ENCODE measurements around the gene C17orf75.

Gene C17orf75

GRCh38 chr17:32302037-32302436 is 39.9 kb downstream of the C17orf75 start:
- no peak overlapping the region for H3K4me3 ChIP-seq (ENCODE audit: low read length)
- TF ChIP-seq CTCF (conservative IDR thresholded peaks at IDR 0.05; ENCODE audit: low read depth, low read length), result no peak
- DNase-seq (ENCODE audit: low read depth), result no peak

DNA sequence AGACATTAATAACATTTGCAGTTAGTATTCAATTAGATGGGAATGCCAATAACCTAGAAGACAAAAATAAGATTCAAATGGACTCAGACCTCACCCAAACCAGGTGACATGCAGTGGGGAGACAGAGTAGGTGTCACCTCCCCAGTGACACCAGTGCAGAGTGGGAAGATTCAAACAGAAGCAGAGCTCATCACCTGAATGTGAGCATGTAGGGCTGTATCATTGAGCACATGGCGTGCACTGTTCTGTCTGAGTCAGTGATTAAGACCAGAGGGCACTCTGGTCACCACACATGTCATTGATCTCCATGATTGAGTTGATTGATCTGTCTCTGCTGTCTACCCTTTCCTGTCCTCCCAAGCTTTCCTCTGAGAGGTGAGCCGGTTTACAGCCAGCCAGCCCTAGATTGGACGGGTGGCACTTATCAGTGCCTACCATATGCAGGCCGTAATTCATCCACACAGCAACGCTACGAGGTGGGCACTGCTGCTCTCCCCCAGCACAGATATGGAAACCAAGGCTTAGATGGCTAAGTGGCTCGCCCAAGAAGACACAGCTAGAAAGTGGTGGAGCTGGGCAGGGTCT is 42.3 kb downstream of the C17orf75 start:
- DNase-seq (ENCODE audit: low read depth), result no peak
- TF ChIP-seq CTCF (conservative IDR thresholded peaks at IDR 0.05; ENCODE audit: low read depth, low read length), result no peak
- no peak overlapping the region for H3K4me3 ChIP-seq (ENCODE audit: low read length)

DNA sequence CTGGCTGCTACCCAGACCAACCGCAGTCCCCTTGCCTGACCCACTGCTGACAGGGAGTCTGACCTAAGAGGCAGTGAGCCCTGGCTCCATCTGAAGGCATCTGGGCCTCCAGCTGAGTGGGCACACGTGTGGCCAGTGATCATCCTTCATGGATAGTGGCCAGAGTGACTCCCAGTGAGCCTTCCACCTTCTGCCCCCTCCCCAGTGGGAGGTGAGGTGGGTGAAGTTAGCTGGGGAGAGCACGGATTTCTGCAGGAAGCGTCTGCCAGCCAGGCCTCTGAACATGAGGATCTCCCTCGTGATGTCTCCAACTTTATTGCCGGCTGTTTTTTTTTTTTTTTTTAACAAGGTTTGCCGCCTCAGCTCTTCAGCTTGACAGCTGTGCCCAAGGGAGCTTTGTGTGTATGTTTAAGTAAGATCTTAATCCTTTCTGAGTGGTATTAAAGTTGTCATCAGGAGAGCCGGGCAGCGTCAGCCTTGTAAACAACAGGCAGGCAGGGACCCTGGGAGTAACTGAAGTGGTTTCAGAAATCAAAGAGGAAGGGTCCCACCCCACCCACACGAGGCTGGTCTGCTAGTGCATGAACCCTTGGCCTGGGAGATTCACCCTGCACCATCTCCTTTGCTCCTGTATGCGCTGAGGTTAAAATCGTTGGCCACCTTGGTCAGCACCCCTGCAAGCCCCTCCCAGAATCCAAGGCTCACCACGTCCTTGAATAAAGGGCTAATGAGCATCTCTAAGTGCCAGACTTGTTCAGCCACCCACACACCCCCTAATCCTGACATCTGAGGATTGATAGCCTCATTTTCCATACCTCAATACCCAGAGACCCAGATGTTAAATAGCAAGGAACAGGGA is 43.0 kb downstream of the C17orf75 start:
- no peak overlapping the region for H3K4me3 ChIP-seq (ENCODE audit: low read length)
- TF ChIP-seq CTCF (conservative IDR thresholded peaks at IDR 0.05; ENCODE audit: low read depth, low read length), result no peak
- peak; percentile 84 for DNase-seq (ENCODE audit: low read depth)

- peak; percentile 9 for TF ChIP-seq CTCF (conservative IDR thresholded peaks at IDR 0.05; ENCODE audit: low read depth, low read length)
- DNase-seq (ENCODE audit: low read depth), result no peak
- H3K4me3 ChIP-seq (ENCODE audit: low read length), result no peak overlapping the region
Observed at GRCh38 chr17:32298298-32298697, 43.7 kb downstream of the C17orf75 start.

DNA sequence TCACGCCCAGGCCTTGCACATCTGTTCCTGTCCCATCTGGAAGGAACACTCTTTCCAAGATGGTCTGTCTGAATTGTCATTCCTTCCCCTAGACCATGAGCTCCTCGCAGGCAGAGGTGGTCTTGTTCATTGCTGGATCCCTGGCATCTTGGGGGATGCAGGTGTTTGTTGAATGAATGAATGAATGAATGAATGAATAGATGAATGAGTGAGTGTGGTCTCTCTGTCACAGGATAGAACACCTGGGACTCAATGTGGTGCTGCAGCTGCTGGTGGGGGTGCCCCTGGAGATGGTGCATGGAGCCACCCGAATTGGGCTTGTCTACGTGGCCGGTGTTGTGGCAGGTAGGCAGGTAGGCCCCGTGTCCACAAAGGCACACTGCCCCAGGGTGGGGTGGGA is 44.1 kb downstream of the C17orf75 start:
- no peak for DNase-seq (ENCODE audit: low read depth)
- no peak overlapping the region for H3K4me3 ChIP-seq (ENCODE audit: low read length)
- no peak for TF ChIP-seq CTCF (conservative IDR thresholded peaks at IDR 0.05; ENCODE audit: low read depth, low read length)

DNA sequence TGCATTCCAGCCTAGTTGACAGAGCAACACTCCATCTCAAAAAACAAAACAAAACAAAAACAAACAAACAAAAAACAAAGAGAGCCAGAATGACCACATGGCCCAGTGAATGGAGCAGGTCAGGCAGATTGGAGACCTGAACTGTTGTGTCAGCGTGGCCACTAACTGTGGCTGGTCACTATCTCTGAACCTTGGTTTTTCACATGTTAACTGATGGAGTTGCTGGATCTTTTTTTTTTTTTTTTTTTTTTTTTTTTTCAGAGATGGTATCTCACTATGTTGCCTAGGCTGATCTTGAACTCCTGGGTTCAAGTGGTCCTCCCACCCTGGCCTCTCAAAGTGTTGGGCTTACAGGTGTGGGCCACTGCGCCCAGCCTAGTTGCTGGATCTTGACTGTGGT is 44.5 kb downstream of the C17orf75 start:
- DNase-seq (ENCODE audit: low read depth), result no peak
- no peak for TF ChIP-seq CTCF (conservative IDR thresholded peaks at IDR 0.05; ENCODE audit: low read depth, low read length)
- no peak overlapping the region for H3K4me3 ChIP-seq (ENCODE audit: low read length)

DNA sequence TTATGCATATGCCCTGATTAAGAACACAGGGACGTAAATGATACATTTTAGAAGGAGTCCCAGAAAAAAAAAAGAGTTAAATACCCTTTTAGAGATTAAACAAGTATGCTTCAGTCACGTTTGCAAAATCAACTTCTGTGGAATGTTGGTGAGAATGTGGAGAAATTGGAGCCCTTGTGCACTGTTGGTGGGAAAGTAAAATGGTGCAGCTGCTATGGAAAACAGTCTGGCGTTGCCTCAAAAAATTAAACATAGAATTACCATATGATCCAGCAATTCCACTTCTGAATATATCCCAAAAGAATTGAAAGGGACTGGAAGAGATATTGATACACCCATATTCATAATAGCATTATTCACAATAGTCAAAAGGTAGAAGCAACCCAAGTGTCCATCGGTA is 49.9 kb downstream of the C17orf75 start:
- H3K4me3 ChIP-seq (ENCODE audit: low read length), result no peak overlapping the region

More for the DNA sequence above, 49.9 kb downstream of the C17orf75 start:
- no peak for TF ChIP-seq CTCF (conservative IDR thresholded peaks at IDR 0.05; ENCODE audit: low read depth, low read length)
- DNase-seq (ENCODE audit: low read depth), result no peak
